ENCODE results near the gene APBB1IP. TPM values are rescaled to one million over a fixed set of nuclear protein-coding genes. Genes with fewer than 3 reads are reported as not detected.

The APBB1IP gene
- total RNA-seq, 4 donors from 2014 or later: 14.8 to 41.3 (median 26.2) TPM

- TF ChIP-seq CTCF (IDR thresholded peaks at IDR 0.05; ENCODE audit: low read depth): no peak
Observed at GRCh38 chr10:26479766-26480492, 41.8 kb downstream of the APBB1IP start.

GRCh38 chr10:26481315-26481692, 43.2 kb downstream of the APBB1IP start:
- no peak for TF ChIP-seq CTCF (IDR thresholded peaks at IDR 0.05; ENCODE audit: low read depth)

GRCh38 chr10:26481914-26482550, 43.9 kb downstream of the APBB1IP start:
- TF ChIP-seq CTCF (IDR thresholded peaks at IDR 0.05; ENCODE audit: low read depth): no peak

GRCh38 chr10:26483554-26483953, 45.4 kb downstream of the APBB1IP start:
- no peak for TF ChIP-seq CTCF (IDR thresholded peaks at IDR 0.05; ENCODE audit: low read depth)

- TF ChIP-seq CTCF (IDR thresholded peaks at IDR 0.05; ENCODE audit: low read depth): no peak
Observed at GRCh38 chr10:26485150-26485941, 47.2 kb downstream of the APBB1IP start.

GRCh38 chr10:26486304-26486703, 48.2 kb downstream of the APBB1IP start:
- no peak for TF ChIP-seq CTCF (IDR thresholded peaks at IDR 0.05; ENCODE audit: low read depth)
